Neural cell (in vitro differentiated cells): ENCODE data around the gene MINAR2.

Experiments
- EP300 ChIP-seq: fragments of 450-650 bp; conservative IDR thresholded peaks from 2 replicates; pipeline ENCODE4 v1.6.1; 2014; ENCODE audit warnings: antibody characterized with exemption, mild to moderate bottlenecking, moderate library complexity; ENCODE audit not compliant: poor library complexity, severe bottlenecking
- EZH2 ChIP-seq: fragments of 200-600, 300-800 bp; shearing (Covaris generic), sonication (generic); IDR thresholded peaks from 2 replicates; pipeline ENCODE4 v1.6.1; 2014; ENCODE audit warnings: antibody characterized with exemption, low read length, borderline replicate concordance, mild to moderate bottlenecking; ENCODE audit not compliant: insufficient read depth, poor library complexity, severe bottlenecking
- MXI1 ChIP-seq: fragments of 450-650 bp; conservative IDR thresholded peaks from 2 replicates; pipeline ENCODE4 v1.6.1; 2014; ENCODE audit warnings: antibody characterized with exemption, mild to moderate bottlenecking; ENCODE audit not compliant: poor library complexity, severe bottlenecking
- POLR2AphosphoS5 ChIP-seq: IDR thresholded peaks from 2 replicates; pipeline ENCODE4 v1.6.1; 2012
- RAD21 ChIP-seq: fragments of 450-650 bp; conservative IDR thresholded peaks from 2 replicates; pipeline ENCODE4 v1.6.1; 2014; ENCODE audit warnings: antibody characterized with exemption, mild to moderate bottlenecking, moderate library complexity
- SMC3 ChIP-seq: fragments of 450-650 bp; conservative IDR thresholded peaks from 2 replicates; pipeline ENCODE4 v1.6.1; 2014; ENCODE audit warnings: antibody characterized with exemption, mild to moderate bottlenecking, moderate library complexity; ENCODE audit not compliant: poor library complexity
- TAF1 ChIP-seq: IDR thresholded peaks from 2 replicates; pipeline ENCODE4 v1.6.1; 2012; ENCODE audit warnings: low read depth
- TF ChIP-seq, protein P1 (sequence below): fragments of 450-650 bp; IDR thresholded peaks from 2 replicates; pipeline ENCODE4 v1.5.1; 2014; ENCODE audit warnings: antibody characterized with exemption, mild to moderate bottlenecking, moderate library complexity; ENCODE audit not compliant: poor library complexity, severe bottlenecking
- TF ChIP-seq, protein P2 (sequence below): IDR thresholded peaks from 2 replicates; pipeline ENCODE4 v1.6.1; 2012; ENCODE audit warnings: borderline replicate concordance

DNA sequence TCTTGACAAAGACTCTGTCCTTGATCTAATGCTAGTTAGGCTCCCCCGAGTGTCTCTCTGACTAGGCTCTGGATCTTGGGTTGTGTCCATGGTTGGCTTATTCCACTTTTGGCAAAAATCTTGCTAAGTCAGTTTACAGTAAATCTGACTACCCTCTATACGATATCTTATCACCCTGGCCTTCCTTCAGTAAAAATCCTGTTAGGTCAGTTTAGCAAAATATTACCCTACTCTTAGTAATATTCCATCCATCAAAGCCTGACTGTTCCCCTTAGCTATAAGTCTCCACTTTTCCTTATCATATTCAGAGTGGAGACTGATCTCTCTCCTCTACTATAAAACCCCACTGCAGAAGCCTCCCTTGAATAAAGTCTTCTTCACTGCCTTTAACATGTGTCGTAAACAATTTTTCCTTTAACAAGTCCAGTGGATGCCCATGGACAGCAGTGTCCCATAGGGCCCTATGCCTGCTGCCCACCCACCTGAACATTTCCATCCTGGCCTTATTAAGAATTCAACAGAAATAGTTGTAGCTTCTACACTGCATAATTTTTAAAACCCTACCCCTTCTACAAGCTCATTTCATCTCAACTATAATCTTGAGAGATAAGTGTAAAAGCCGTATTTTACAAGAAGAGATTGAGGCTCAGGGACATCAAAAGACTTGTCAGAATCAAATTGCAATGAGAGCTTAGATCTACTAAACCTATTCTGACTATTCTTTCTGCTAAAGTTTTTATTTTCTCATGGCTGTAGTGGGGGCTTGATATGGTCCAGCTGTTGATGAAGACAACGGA, 22.3 kb downstream of the MINAR2 start:
- TF ChIP-seq EP300 (no peak), TAF1 (no peak), EZH2 (no peak), RAD21 (no peak), SMC3 (no peak), POLR2AphosphoS5 (no peak), MXI1 (no peak)
- TF ChIP-seq, protein P1, sequence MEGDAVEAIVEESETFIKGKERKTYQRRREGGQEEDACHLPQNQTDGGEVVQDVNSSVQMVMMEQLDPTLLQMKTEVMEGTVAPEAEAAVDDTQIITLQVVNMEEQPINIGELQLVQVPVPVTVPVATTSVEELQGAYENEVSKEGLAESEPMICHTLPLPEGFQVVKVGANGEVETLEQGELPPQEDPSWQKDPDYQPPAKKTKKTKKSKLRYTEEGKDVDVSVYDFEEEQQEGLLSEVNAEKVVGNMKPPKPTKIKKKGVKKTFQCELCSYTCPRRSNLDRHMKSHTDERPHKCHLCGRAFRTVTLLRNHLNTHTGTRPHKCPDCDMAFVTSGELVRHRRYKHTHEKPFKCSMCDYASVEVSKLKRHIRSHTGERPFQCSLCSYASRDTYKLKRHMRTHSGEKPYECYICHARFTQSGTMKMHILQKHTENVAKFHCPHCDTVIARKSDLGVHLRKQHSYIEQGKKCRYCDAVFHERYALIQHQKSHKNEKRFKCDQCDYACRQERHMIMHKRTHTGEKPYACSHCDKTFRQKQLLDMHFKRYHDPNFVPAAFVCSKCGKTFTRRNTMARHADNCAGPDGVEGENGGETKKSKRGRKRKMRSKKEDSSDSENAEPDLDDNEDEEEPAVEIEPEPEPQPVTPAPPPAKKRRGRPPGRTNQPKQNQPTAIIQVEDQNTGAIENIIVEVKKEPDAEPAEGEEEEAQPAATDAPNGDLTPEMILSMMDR: no peak
- TF ChIP-seq, protein P2, sequence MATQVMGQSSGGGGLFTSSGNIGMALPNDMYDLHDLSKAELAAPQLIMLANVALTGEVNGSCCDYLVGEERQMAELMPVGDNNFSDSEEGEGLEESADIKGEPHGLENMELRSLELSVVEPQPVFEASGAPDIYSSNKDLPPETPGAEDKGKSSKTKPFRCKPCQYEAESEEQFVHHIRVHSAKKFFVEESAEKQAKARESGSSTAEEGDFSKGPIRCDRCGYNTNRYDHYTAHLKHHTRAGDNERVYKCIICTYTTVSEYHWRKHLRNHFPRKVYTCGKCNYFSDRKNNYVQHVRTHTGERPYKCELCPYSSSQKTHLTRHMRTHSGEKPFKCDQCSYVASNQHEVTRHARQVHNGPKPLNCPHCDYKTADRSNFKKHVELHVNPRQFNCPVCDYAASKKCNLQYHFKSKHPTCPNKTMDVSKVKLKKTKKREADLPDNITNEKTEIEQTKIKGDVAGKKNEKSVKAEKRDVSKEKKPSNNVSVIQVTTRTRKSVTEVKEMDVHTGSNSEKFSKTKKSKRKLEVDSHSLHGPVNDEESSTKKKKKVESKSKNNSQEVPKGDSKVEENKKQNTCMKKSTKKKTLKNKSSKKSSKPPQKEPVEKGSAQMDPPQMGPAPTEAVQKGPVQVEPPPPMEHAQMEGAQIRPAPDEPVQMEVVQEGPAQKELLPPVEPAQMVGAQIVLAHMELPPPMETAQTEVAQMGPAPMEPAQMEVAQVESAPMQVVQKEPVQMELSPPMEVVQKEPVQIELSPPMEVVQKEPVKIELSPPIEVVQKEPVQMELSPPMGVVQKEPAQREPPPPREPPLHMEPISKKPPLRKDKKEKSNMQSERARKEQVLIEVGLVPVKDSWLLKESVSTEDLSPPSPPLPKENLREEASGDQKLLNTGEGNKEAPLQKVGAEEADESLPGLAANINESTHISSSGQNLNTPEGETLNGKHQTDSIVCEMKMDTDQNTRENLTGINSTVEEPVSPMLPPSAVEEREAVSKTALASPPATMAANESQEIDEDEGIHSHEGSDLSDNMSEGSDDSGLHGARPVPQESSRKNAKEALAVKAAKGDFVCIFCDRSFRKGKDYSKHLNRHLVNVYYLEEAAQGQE: no peak
